Measurements from ENCODE around the gene STPG3.

STPG3 gene

DNA sequence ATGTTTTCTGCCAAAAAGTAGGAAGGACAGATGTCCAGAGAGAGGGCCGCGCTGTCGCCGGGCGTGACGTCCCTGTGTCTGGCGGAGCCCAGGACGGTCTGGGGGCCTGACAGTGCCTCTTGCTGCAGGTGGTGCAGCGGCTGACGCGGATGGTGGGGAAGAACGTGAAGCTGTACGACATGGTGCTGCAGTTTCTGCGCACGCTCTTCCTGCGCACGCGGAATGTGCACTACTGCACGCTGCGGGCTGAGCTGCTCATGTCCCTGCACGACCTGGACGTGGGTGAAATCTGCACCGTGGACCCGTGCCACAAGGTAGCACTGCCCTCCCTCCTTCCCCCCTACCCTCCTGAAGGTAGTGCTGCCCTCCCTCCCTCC lies 11.8 kb downstream of the STPG3 start:
- DNase-seq (ENCODE audit: low read depth, low spot score), result no peak
- peaks cover 7% of the 10 kb centered on the region for H3K4me1 ChIP-seq (ENCODE audit: insufficient read depth, insufficient read length)
- no peaks in the 10 kb centered on the region for H3K27me3 ChIP-seq (ENCODE audit: insufficient read depth, insufficient read length)
- no peak overlapping the region for H3K4me3 ChIP-seq (ENCODE audit: insufficient read length, low read depth)
- peak overlapping the region; percentile 56 for H3K9ac ChIP-seq (ENCODE audit: insufficient read length, low read depth)
- TF ChIP-seq ZNF274 (IDR thresholded peaks at IDR 0.05; ENCODE audit: low read depth, low read length), result no peak
- TF ChIP-seq YY1 (IDR thresholded peaks at IDR 0.05; ENCODE audit: insufficient read depth, insufficient read length), result no peak
- no peak for TF ChIP-seq SUZ12 (IDR thresholded peaks at IDR 0.05; ENCODE audit: extremely low read depth, insufficient read depth, insufficient read length)
- peaks cover 66% of the 10 kb centered on the region for H3K36me3 ChIP-seq (ENCODE audit: insufficient read depth, insufficient read length, low read length)
- H3K9me3 ChIP-seq (ENCODE audit: insufficient read depth, low read length), result no peaks in the 10 kb centered on the region

- H3K9me3 ChIP-seq (ENCODE audit: insufficient read depth, low read length), result no peaks in the 10 kb centered on the region
- no peak for TF ChIP-seq ZNF274 (IDR thresholded peaks at IDR 0.05; ENCODE audit: low read depth, low read length)
- TF ChIP-seq SUZ12 (IDR thresholded peaks at IDR 0.05; ENCODE audit: extremely low read depth, insufficient read depth, insufficient read length), result no peak
- no peak for TF ChIP-seq YY1 (IDR thresholded peaks at IDR 0.05; ENCODE audit: insufficient read depth, insufficient read length)
- no peak overlapping the region for H3K9ac ChIP-seq (ENCODE audit: insufficient read length, low read depth)
- no peaks in the 10 kb centered on the region for H3K27me3 ChIP-seq (ENCODE audit: insufficient read depth, insufficient read length)
- H3K4me3 ChIP-seq (ENCODE audit: insufficient read length, low read depth), result no peak overlapping the region
- no peak for DNase-seq (ENCODE audit: low read depth, low spot score)
- H3K36me3 ChIP-seq (ENCODE audit: insufficient read depth, insufficient read length, low read length), result peaks cover 64% of the 10 kb centered on the region
- peaks cover 9% of the 10 kb centered on the region for H3K4me1 ChIP-seq (ENCODE audit: insufficient read depth, insufficient read length)
These were observed 12.4 kb downstream of the STPG3 start for GRCh38 chr9:137263506-137263905.

DNA sequence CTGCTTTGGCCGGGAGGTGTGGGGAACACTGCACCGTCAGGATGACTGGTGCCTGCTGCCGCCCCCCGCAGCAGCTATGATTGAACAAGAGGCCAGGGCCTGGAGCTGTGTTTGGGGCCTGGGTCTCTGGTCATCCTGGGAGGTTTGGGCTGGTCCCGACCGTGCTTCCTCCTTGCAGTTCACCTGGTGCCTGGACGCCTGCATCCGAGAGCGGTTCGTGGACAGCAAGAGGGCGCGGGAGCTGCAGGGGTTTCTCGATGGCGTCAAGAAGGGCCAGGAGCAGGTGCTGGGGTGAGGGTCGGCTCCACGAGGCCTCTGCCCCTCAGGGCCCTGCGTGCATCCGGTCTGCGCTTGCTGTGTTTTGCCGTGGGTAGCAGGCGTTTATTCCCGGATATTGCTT lies 13.0 kb downstream of the STPG3 start:
- H3K36me3 ChIP-seq (ENCODE audit: insufficient read depth, insufficient read length, low read length), result peaks cover 64% of the 10 kb centered on the region
- H3K9me3 ChIP-seq (ENCODE audit: insufficient read depth, low read length), result no peaks in the 10 kb centered on the region
- no peak overlapping the region for H3K9ac ChIP-seq (ENCODE audit: insufficient read length, low read depth)
- H3K4me1 ChIP-seq (ENCODE audit: insufficient read depth, insufficient read length), result peaks cover 9% of the 10 kb centered on the region
- no peak for TF ChIP-seq YY1 (IDR thresholded peaks at IDR 0.05; ENCODE audit: insufficient read depth, insufficient read length)
- no peak for DNase-seq (ENCODE audit: low read depth, low spot score)
- no peak overlapping the region for H3K4me3 ChIP-seq (ENCODE audit: insufficient read length, low read depth)
- H3K27me3 ChIP-seq (ENCODE audit: insufficient read depth, insufficient read length), result no peaks in the 10 kb centered on the region

- Histone ChIP-seq H3K9ac (ENCODE audit: insufficient read length, low read depth) (no peak overlapping the region), H3K27me3 (ENCODE audit: insufficient read depth, insufficient read length) (no peaks in the 10 kb centered on the region), H3K36me3 (ENCODE audit: insufficient read depth, insufficient read length, low read length) (peaks cover 73% of the 10 kb centered on the region), H3K9me3 (ENCODE audit: insufficient read depth, low read length) (no peaks in the 10 kb centered on the region), H3K4me1 (ENCODE audit: insufficient read depth, insufficient read length) (peaks cover 9% of the 10 kb centered on the region), H3K4me3 (ENCODE audit: insufficient read length, low read depth) (no peak overlapping the region)
- DNase-seq (ENCODE audit: low read depth, low spot score), result no peak
- no peak for TF ChIP-seq ZNF274 (IDR thresholded peaks at IDR 0.05; ENCODE audit: low read depth, low read length)
- TF ChIP-seq SUZ12 (IDR thresholded peaks at IDR 0.05; ENCODE audit: extremely low read depth, insufficient read depth, insufficient read length), result no peak
- TF ChIP-seq YY1 (IDR thresholded peaks at IDR 0.05; ENCODE audit: insufficient read depth, insufficient read length), result no peak
These were observed 14.5 kb downstream of the STPG3 start for GRCh38 chr9:137265496-137266161.

GRCh38 chr9:137266162-137266527 lies 15.1 kb downstream of the STPG3 start:
- H3K27me3 ChIP-seq (ENCODE audit: insufficient read depth, insufficient read length), result no peaks in the 10 kb centered on the region
- H3K4me1 ChIP-seq (ENCODE audit: insufficient read depth, insufficient read length), result peaks cover 12% of the 10 kb centered on the region
- TF ChIP-seq ZNF274 (IDR thresholded peaks at IDR 0.05; ENCODE audit: low read depth, low read length) (no peak), SUZ12 (IDR thresholded peaks at IDR 0.05; ENCODE audit: extremely low read depth, insufficient read depth, insufficient read length) (no peak), YY1 (IDR thresholded peaks at IDR 0.05; ENCODE audit: insufficient read depth, insufficient read length) (no peak)
- peaks cover 78% of the 10 kb centered on the region for H3K36me3 ChIP-seq (ENCODE audit: insufficient read depth, insufficient read length, low read length)
- DNase-seq (ENCODE audit: low read depth, low spot score), result no peak
- no peak overlapping the region for H3K9ac ChIP-seq (ENCODE audit: insufficient read length, low read depth)
- no peak overlapping the region for H3K4me3 ChIP-seq (ENCODE audit: insufficient read length, low read depth)
- H3K9me3 ChIP-seq (ENCODE audit: insufficient read depth, low read length), result no peaks in the 10 kb centered on the region

GRCh38 chr9:137266585-137267453 lies 15.7 kb downstream of the STPG3 start:
- Histone ChIP-seq H3K4me1 (ENCODE audit: insufficient read depth, insufficient read length) (peaks cover 12% of the 10 kb centered on the region), H3K36me3 (ENCODE audit: insufficient read depth, insufficient read length, low read length) (peaks cover 82% of the 10 kb centered on the region)

DNA sequence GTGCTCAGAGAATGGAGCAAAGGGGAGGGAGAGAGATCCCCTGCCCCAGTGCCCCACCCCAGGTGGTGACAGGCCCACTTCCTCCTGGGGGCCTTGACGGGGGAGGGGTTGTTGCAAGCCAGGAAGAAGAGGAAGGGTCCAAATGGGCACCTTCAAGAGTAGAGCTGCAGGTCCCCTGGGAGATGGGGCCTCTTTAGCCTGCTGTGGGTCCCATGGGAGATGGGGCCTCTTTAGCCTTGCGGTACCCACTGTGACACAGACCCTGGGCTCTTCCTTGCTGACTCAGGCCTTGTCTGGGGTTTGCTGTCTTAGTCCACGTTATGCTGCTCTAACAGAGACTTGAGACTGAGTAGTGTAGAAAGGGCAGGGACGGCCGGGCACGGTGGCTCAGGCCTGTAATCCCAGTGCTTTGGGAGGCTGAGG lies 16.9 kb downstream of the STPG3 start:
- TF ChIP-seq SUZ12 (IDR thresholded peaks at IDR 0.05; ENCODE audit: extremely low read depth, insufficient read depth, insufficient read length), result no peak
- no peak for TF ChIP-seq YY1 (IDR thresholded peaks at IDR 0.05; ENCODE audit: insufficient read depth, insufficient read length)
- TF ChIP-seq ZNF274 (IDR thresholded peaks at IDR 0.05; ENCODE audit: low read depth, low read length), result no peak
- no peaks in the 10 kb centered on the region for H3K27me3 ChIP-seq (ENCODE audit: insufficient read depth, insufficient read length)
- no peak for DNase-seq (ENCODE audit: low read depth, low spot score)
- no peak overlapping the region for H3K4me3 ChIP-seq (ENCODE audit: insufficient read length, low read depth)
- H3K9ac ChIP-seq (ENCODE audit: insufficient read length, low read depth), result no peak overlapping the region
- H3K9me3 ChIP-seq (ENCODE audit: insufficient read depth, low read length), result no peaks in the 10 kb centered on the region
- peaks cover 87% of the 10 kb centered on the region for H3K36me3 ChIP-seq (ENCODE audit: insufficient read depth, insufficient read length, low read length)
- peaks cover 15% of the 10 kb centered on the region for H3K4me1 ChIP-seq (ENCODE audit: insufficient read depth, insufficient read length)

More at GRCh38 chr9:137266585-137267453, 15.7 kb downstream of the STPG3 start:
- H3K4me3 ChIP-seq (ENCODE audit: insufficient read length, low read depth), result no peak overlapping the region
- no peak for TF ChIP-seq SUZ12 (IDR thresholded peaks at IDR 0.05; ENCODE audit: extremely low read depth, insufficient read depth, insufficient read length)
- TF ChIP-seq YY1 (IDR thresholded peaks at IDR 0.05; ENCODE audit: insufficient read depth, insufficient read length), result no peak
- no peak for TF ChIP-seq ZNF274 (IDR thresholded peaks at IDR 0.05; ENCODE audit: low read depth, low read length)
- no peaks in the 10 kb centered on the region for H3K9me3 ChIP-seq (ENCODE audit: insufficient read depth, low read length)
- no peaks in the 10 kb centered on the region for H3K27me3 ChIP-seq (ENCODE audit: insufficient read depth, insufficient read length)
- no peak for DNase-seq (ENCODE audit: low read depth, low spot score)
- no peak overlapping the region for H3K9ac ChIP-seq (ENCODE audit: insufficient read length, low read depth)
